GM19043 (cell line): Measurements from ENCODE around the gene ASXL3.

Experiments used
- ATAC-seq: cut with Tn5 transposase; IDR thresholded peaks from one replicate; pipeline ENCODE4 v1.9.1; 2021; ENCODE audit warnings: low read depth; ENCODE audit not compliant: unreplicated experiment

Gene ASXL3

DNA sequence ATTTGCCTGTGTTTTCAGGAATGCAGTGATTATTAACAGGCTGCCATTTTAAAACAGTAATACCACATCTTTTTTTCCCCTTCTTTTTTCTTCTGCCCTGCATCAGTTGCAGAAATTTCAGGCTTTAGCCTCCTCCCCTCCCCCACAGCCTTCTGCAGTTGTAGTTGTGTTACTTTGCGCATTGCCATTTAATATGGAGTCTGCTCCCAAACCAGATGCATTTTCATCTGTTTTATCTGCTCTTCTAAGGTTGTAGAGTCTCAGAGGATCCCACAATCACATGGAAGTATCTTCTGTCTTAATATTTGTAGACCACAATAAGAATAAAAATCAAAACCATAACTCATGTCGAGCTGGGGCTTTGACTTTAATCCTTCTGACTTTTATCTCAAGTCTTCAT lies 3.8 kb downstream of the ASXL3 start:
- no peak for ATAC-seq

DNA sequence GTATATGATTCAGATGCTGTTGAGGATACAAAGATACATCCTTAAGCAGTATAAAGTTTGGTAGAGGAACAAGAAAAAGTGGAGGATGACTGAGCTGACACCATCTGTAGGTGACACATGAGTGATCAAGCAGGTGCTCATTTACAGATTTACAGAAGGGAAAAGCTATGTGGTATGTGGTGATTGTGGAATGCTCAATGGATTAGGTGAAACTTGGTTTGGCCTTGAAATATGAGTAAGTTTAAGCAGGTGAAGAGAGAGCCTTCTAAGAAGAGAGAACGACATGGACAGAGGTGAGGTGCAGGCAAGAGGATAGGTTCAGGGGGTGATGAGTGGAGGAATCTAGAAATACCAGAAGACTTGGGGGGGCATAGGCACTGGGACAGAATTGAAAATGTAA lies 5.9 kb downstream of the ASXL3 start:
- no peak for ATAC-seq

DNA sequence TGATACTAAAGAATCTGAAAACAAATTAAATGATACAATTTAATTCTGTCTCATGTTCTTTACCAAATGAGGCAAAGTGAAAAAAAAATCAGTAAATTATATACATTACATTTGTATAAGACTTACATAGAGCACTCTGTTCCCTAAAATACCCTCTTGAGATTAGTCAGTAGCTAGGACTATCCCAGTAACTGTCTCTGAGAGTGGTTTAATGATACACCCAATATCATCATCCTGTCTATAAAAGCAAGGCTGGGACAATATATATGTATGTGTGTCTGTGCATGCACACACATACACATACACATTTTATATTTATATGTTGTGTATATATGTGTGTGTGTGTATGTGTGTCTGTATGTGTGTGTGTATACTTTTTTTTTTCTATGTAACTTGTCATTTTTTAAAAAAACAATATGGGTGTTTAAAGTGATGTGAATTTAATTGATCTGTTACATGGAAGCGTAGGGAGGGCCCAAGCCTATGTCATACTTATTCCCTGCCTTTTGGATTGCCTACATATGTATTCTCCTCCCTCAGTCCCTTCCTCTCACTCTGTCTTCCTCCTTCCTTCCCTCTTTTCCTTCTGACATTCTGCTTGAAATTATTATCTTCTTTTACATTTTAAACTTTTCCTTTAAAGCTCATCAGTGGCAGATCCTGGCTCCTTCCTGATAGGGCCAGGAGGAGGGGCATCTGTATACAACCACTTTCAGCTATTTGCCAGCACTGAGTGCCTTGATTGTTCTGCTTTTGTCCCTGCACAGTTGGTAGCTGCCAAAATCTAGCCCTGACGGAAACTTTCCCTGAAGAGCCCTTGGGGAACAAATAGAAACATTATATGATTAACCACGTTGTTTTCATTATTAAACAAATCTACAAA lies 6.8 kb downstream of the ASXL3 start:
- no peak for ATAC-seq

DNA sequence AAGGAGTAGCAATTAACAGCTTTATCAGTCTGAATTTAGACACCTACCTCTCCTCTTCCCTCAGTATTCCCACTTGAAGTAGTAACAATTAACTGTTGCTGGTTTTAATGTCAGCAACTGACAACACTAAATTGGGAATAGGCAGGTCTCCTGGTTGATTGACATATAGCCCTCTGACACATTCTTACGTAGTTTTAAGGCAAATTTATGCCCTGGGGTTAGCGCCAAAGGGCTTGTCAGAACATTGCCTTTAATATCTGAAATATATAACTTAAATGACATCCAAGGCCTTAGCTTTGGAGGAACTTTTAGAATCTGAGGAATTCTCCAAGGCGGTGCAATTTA lies 7.4 kb downstream of the ASXL3 start:
- no peak for ATAC-seq

DNA sequence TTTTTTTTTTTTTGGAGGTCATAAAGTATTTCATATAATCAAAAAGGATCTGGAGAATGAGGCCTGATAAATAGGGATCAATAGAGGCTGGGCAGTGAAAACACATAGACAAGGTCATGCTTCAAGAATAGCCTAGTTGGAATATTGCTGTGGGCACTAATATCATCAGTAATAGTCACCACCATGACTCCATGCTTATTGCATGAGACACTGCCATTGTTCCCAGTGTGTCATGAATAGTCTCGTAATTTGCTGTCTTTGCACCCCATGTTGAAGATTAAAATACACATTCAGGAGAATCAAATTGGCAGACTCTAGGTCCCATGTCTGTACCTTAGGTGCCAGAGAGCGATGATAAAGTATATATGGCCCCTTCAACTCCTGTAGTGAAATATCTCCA lies 10.3 kb downstream of the ASXL3 start:
- ATAC-seq, result no peak

DNA sequence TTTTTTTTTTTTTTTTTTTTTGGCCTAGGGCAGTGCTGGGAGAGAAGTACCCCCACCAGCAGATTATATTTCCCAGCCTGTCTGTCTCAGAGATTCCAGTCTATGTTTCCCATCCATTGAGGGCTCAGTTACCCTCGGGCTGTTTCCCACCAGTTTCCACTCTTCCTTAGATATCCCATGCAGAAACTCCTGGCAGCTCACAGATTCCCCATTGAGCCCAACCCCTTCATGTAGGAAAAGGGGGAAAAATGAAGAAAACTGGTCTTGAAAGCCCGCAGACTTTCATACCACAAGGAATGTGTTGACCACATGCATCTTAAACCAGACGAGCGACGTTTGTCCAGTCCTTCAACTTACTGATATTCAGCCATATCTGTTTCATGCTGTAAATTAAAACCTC lies 15.2 kb downstream of the ASXL3 start:
- no peak for ATAC-seq

DNA sequence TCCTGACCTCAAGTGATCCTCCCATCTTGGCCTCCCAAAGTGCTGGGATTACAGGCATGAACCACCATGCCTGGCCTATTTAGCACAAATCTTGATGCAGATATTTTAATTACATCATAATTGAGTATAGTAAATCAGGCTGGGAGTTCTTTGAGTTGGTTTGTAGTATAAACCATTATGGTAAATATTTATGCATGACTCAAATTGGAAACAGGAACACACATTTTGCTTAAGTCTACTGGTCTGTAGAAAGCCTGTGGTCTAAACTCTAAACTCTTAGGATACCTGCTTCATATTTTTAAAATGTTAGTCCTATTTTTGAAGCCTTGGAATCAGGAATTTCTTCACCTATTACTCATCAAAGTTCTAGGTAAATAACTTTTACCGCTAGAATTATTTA lies 16.8 kb downstream of the ASXL3 start:
- no peak for ATAC-seq

DNA sequence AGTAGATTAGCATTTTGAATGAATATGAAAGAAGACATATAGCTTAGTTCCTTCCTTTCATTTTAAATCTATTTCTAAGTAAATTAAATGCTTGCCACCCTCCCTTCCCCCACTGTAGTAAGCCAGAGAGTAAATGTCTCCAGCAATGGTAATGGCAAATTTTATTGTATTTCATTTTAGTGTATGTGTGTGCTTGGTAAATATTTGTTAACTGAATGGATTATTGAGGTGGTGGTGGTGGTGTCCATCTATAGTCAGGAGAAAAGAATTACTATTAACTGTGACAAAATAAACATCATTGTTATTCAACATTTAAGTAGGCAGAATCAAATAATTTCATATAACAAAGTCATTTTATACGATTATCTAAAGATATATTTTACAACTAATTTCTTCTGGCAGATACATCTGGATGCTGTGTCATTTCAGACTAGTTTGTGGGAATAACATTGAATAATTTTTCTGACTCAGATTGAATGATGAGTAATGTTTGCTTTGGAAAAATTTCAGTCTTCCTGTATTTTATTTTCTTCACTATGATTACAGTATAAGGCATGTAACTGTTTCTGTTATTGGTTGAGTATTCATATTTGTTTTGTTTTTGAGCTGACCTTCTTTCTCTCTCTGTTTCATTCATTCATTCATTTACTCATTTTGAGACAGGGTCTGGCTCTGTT lies 18.3 kb downstream of the ASXL3 start:
- ATAC-seq, result no peak

DNA sequence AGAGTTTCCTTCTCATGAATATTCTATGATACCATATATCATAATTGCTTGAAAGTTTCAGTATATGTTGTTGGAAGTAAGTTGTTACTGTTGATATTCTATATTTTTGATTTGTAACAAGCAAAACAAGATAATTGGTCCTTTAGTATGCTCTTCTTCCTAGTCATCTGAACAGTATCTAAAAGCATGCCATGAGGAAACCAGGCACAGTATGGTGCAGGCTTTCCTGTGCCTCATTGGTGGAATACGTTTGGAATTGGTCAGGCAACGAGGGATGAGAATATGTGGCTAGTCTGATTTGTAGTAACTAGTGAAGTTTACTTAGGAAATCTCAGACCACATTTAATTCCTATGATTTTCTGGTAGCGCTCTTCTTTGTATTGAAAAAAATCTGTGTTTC lies 22.8 kb downstream of the ASXL3 start:
- ATAC-seq, result no peak

DNA sequence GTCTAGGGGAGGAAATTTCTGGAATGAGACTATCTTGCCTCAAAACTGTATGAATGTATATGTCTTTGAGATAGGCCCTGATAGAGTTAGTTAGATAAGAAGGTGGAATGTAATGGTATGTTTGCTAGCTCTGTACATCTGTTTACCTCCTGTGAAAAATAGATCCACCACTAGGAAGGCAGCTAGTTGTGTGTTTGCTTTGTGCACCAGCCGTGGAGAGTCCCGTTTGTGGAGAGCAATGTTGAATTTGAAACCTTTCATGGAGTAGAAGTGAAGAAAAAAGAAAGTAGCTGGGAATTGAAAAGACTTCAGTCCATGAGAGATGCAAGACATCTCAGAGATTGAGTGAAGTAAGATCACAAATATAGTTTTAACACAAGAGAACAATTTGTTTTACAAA lies 25.4 kb downstream of the ASXL3 start:
- ATAC-seq, result no peak

DNA sequence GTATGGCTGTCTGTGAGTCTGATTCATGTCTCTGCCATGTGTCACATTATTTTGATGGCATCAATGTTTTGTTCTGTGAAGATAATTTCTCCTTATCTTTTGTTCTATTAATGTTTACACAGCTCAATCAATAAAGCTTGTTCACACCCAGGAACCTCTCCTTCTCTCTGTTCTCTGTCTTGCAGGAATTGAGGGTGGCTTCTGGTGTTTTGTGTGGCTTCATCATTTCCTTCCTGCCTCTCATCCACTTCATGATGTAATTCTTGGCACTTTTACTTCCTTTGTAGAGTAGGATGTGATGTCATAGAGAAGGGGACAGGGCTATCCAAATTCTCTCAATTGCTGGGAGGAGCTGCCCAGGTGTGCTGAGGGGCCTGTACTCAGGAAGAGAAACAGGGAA lies 27.2 kb downstream of the ASXL3 start:
- ATAC-seq, result no peak

DNA sequence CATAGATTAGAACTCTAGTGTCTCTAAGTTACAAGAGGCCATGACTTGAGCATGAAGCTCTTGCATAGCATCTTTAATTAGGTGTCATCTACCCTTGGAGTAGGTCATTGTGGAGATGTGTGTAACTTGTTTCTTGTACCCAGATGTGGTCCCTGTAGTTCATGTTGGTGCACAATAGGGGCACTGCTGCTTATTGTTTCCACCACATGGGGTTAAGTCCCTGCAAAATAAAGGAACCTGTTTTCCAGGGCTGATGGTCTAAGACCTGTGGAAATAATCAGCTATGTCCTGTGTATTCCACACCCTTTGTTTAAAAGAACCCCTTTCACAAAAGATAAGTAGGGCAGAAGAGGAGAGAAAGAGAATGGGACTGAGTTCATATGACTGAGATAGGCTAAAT lies 28.6 kb downstream of the ASXL3 start:
- ATAC-seq, result no peak

DNA sequence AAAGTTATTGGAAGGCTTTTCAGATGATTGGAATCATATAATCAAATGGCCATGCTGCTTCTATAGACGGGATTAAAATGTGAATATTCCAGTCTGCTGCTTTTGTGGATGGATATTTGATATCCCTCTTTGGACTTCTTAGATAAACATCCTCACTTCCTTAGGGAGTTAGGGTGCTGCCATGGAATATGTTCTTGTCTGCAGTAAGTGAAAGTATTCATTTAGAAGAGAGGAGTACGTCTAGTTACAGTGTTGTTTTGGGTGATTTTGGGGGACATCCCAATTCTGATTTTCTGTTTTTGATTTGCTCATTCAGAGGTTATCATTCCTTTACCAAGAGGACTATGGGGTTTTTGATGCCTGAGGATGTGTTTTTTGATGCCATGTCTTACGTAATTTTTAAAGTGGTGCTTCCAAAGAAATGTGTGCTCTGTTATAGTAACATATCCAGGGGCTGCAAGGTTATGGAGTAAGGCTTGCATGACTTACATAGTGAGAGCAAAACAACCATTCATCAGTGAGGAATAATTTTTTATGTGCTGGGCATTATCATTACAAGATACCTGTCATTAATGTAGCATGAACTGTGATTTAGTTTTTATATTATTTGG lies 33.6 kb downstream of the ASXL3 start:
- no peak for ATAC-seq

DNA sequence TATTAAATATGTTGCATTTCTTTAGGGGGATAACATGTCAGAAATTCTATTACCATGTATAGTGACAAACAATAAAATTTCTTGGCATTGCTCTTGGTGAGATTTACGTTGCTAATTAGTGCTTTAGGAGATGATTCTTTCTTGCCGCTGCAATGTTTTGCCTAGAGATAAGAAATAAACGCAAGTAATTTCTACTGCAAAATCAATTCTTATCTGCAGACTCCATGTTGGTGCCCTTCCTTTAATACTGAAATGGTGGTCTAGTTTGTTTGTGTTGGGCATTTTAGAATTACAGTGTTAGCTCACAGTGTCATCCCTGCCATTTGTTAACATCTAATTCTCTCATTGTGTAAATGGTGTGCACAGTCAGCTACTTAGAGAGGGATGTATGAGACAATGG lies 34.6 kb downstream of the ASXL3 start:
- ATAC-seq, result no peak

DNA sequence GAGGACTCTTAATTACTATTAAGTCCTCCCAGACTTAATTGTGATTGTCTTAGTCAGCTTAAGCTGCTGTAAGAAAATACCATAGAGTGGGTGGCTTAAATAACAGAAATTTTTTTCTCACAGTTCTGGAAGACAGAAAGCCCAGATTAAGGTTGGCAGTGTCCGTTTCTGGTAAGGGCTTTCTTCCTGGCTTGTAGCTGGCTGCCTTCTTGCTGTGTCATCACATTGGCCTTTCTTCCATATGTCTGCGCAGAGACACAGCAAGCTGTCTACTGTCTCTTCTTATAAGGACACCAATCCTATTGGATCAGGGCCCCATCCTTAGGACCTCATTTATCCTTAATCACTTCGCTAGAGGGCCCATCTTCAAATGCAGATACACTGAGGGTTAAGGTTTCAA lies 38.5 kb downstream of the ASXL3 start:
- no peak for ATAC-seq

DNA sequence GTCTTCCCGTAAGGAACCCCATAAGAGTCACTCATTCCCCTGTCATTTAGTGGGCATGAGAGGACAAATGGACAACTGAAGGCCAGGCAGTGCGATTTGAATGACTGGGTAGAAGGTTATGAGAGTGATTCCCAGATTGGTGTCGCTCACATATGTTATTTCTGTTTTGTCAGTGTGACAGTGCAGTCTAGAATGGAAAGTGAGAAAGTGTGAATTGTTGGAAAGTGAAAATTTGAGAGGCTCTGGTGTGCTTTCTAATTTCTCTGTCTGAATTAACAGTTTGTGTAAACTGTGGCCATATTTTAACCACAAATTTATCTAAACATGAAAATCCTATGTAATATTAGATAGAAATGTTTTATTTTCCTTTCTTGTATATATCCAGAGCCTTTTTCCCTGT lies 49.1 kb downstream of the ASXL3 start:
- ATAC-seq, result no peak

DNA sequence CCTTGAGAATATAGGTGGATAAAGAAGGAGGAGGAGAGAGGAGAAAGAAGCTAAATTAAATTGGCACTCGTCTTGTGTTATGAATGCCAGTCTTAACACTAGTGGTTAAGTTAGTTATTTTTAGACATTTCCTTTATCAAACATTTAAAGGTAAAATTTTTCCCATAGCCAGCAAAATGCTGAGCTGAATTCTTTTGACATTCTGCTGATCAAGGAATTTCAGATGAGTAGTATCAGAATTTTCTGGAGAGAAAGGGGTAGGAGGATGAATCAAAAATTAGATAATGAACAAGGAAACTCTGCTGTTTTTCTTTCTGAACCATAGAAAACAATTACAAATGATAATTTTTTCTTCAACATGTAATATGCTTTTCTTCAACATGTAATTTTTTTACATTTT lies 52.5 kb downstream of the ASXL3 start:
- ATAC-seq, result no peak

DNA sequence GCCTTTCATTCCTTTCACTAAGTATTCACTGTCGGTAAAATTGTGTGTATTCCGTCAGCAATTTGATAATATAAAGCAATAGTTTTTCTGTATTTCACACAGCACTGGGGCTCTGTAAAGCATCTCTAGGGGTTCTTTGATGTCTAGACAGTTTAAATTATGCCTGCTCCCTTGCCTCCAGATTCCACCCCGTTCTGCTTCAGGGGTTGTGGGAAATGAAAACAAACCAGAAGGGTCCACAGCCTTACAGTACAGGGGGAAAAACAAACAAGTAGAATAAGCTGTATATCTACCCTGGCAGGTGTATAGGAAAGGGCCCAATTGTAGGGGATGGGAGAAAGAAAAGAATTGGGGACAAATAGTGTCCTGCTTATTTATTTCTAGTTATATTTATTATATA lies 63.1 kb downstream of the ASXL3 start:
- ATAC-seq, result no peak

DNA sequence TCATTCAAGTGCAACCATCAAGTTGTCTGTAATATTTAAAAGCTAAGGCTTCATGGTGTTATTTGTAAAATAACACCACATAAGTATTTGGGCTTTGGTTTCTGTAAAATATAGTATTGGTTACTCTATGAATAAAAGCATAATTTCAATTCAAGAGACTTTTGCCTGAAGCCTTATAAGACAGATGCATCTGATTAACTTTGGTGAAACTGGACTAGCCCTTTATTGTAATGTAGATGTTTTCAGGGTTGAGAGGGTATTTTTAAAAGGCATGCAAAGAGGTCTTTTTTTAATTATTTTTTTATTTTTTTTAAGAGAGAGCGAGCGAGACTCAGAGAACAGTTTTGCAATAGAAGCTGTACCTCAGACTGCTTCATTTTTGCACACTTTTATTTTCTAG lies 66.5 kb downstream of the ASXL3 start:
- no peak for ATAC-seq

DNA sequence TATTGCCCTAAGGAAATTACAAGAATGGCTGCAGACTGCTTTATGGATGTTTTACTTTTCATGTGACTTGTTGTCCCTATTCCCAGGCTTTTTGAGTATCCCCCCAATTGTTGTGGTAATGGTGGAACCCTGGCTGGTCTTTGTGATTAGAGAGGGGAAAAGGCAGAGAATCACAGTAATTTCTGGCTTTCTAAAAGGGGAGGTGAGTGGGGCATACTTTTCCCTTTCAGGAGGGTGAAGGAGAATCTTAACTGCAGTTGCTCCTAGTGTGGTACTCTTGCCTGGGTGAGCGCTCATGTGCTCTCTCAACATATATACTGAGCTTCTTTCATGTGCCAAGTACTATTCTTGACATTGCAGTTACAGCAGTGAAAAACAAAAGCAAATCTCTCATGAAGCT lies 69.3 kb downstream of the ASXL3 start:
- no peak for ATAC-seq

DNA sequence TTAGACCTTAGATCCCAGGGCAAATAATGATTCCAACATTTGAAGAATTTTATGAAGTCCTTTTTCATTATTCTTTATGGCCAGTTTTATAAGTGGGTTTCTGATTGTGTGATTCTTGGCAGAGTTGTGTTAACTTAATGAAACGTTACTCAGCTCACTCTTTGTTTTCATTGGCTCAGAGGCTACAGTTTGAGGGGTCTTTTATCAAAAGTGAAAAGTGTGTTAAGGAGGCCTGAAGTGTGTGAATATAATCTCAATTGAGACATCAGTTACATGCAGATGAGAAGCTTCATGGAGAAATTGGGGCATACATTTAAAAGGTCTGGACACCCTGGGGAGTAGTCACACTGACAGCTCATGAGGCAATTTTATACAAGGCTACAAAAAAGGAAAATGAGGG lies 74.6 kb downstream of the ASXL3 start:
- no peak for ATAC-seq

DNA sequence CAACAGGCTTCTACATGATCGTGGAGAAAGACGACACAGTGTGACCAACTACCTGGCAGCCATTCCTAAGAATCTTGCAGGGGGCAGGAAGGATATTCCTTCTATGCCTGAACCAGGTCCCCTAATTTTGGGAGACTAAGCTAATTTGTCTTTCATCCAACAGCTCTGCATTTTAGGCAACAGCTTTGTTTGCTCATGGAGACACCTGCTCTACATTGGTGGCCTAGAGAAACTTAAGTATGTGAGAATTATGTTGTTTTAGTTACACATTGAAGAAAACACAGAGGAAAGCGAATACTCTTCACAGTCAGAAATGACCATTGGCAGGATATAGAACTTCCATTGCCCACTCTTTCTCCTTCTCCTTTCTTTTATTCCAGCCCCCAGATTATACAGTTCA lies 75.2 kb downstream of the ASXL3 start:
- ATAC-seq, result no peak
